GM23338 (cell line): ENCODE data around the gene MSS51. TPM values are rescaled to one million over a fixed set of nuclear protein-coding genes. Genes with fewer than 3 reads are reported as not detected.

Experiments
- ATAC-seq: fragments of 200-7000 bp; cut with Tn5 transposase; 3 replicates; pipeline ENCODE4 v1.9.1; 2020
- DNase-seq: peaks from one replicate; pipeline ENCODE4 v3.0.0-alpha.2; 2015; ENCODE audit warnings: low spot score
- H2AFZ ChIP-seq: fragments of 200-600 bp; sonication (generic); 2 replicates; pipeline ENCODE4 v1.8.0; 2016; ENCODE audit warnings: antibody characterized with exemption, mild to moderate bottlenecking, moderate library complexity
- H3F3A ChIP-seq: fragments of 200-600 bp; sonication (generic); replicated peaks from 2 replicates; pipeline ENCODE4 v1.8.0; 2017; ENCODE audit warnings: antibody characterized with exemption, mixed run types, low read depth
- H3K27ac ChIP-seq: fragments of 200-600 bp; sonication (generic); 2 replicates; pipeline ENCODE4 v1.6.1; 2016; ENCODE audit warnings: low read depth
- H3K27me3 ChIP-seq: fragments of 200-600 bp; sonication (generic); 2 replicates; pipeline ENCODE4 v1.8.0; 2016; ENCODE audit warnings: mild to moderate bottlenecking, mixed run types, moderate library complexity; ENCODE audit not compliant: insufficient read depth
- H3K36me3 ChIP-seq: fragments of 200-600 bp; sonication (generic); 2 replicates; pipeline ENCODE4 v1.8.0; 2016; ENCODE audit warnings: mild to moderate bottlenecking; ENCODE audit not compliant: insufficient read depth
- H3K4me1 ChIP-seq: fragments of 200-600 bp; sonication (generic); 2 replicates; pipeline ENCODE4 v1.8.0; 2016; ENCODE audit warnings: mild to moderate bottlenecking, moderate library complexity; ENCODE audit not compliant: insufficient read depth
- H3K4me2 ChIP-seq: fragments of 200-600 bp; sonication (generic); 2 replicates; pipeline ENCODE4 v1.7.1; 2017; ENCODE audit warnings: mixed run types
- H3K4me3 ChIP-seq: fragments of 200-600 bp; sonication (generic); 2 replicates; pipeline ENCODE4 v1.6.1; 2016; ENCODE audit warnings: mixed run types
- H3K79me2 ChIP-seq: fragments of 200-600 bp; sonication (generic); replicated peaks from 2 replicates; pipeline ENCODE4 v1.8.0; 2017; ENCODE audit warnings: mild to moderate bottlenecking; ENCODE audit not compliant: insufficient read depth
- H3K9me2 ChIP-seq: fragments of 200-600 bp; sonication (generic); 2 replicates; pipeline ENCODE4 v1.8.0; 2017; ENCODE audit not compliant: insufficient read depth
- H4K20me1 ChIP-seq: fragments of 200-600 bp; sonication (generic); replicated peaks from 2 replicates; pipeline ENCODE4 v1.8.0; 2017; ENCODE audit warnings: mild to moderate bottlenecking; ENCODE audit not compliant: insufficient read depth
- H3K27ac Mint-ChIP-seq: 2 replicates; pipeline ENCODE4 v1.8.0; 2020; ENCODE audit warnings: inconsistent platforms, mild to moderate bottlenecking, moderate library complexity, mixed read lengths
- H3K27me3 Mint-ChIP-seq: 3 replicates; pipeline ENCODE4 v1.8.0; 2022; ENCODE audit warnings: low read depth, mild to moderate bottlenecking, moderate library complexity, mixed read lengths, inconsistent platforms; ENCODE audit not compliant: insufficient read depth, poor library complexity
- H3K36me3 Mint-ChIP-seq: 3 replicates; pipeline ENCODE4 v1.8.0; 2021; ENCODE audit warnings: low read depth, mild to moderate bottlenecking, inconsistent platforms, moderate library complexity, mixed read lengths
- H3K4me1 Mint-ChIP-seq: 3 replicates; pipeline ENCODE4 v1.8.0; 2020; ENCODE audit warnings: mild to moderate bottlenecking, inconsistent platforms, mixed read lengths
- H3K4me3 Mint-ChIP-seq: 3 replicates; pipeline ENCODE4 v1.8.0; 2021; ENCODE audit warnings: moderate library complexity, mild to moderate bottlenecking, inconsistent platforms, mixed read lengths
- H3K9me3 Mint-ChIP-seq: 3 replicates; pipeline ENCODE4 v1.8.0; 2020; ENCODE audit warnings: moderate library complexity, mild to moderate bottlenecking, inconsistent platforms, mixed read lengths
- CREB1 ChIP-seq: fragments of 250-450 bp; sonication (Bioruptor Pico); IDR thresholded peaks from 2 replicates; pipeline ENCODE4 v1.5.0; 2020; ENCODE audit warnings: low read depth, mild to moderate bottlenecking, moderate library complexity
- EZH2 ChIP-seq: fragments of 200-600 bp; sonication (generic); IDR thresholded peaks from one replicate; pipeline ENCODE4 v1.8.0; 2017; ENCODE audit warnings: antibody characterized with exemption, mild to moderate bottlenecking, low read depth; ENCODE audit not compliant: unreplicated experiment
- EZH2phosphoT487 ChIP-seq: fragments of 200-600 bp; sonication (generic); IDR thresholded peaks from one replicate; pipeline ENCODE4 v1.8.1; 2018; ENCODE audit warnings: antibody characterized with exemption; ENCODE audit not compliant: unreplicated experiment
- JUNB ChIP-seq: IDR thresholded peaks from one replicate; pipeline ENCODE4 v1.6.1; 2016; ENCODE audit warnings: antibody characterized with exemption; ENCODE audit not compliant: unreplicated experiment
- NANOG ChIP-seq: IDR thresholded peaks from 2 replicates; pipeline ENCODE4 v1.6.1; 2016; ENCODE audit warnings: antibody characterized with exemption, borderline replicate concordance
- POLR2AphosphoS5 ChIP-seq: IDR thresholded peaks from 2 replicates; pipeline ENCODE4 v1.6.1; 2016; ENCODE audit warnings: antibody characterized with exemption, low read depth
- ZNF462 ChIP-seq: fragments of 250-450 bp; sonication (Bioruptor Pico); IDR thresholded peaks from 2 replicates; pipeline ENCODE4 v1.5.0; 2020; ENCODE audit warnings: mild to moderate bottlenecking, moderate library complexity
- polyA plus RNA-seq: library from polyadenylated mRNA; unstranded; fragments of >200 nt; fragmentation: Nextera tagmentation; extraction: Ambion mirVana; gene quantifications from 2 replicates; pipeline ENCODE4 v1.2.1, GENCODE V29; 2016
- total RNA-seq: library from RNA; depleted of rRNA; stranded (reverse); fragments of >200 nt; shearing (Covaris generic); gene quantifications from 2 replicates; pipeline ENCODE4 v1.2.3, GENCODE V29; 2014
- TF ChIP-seq, protein P1 (sequence below): IDR thresholded peaks from one replicate; pipeline ENCODE4 v1.6.1; 2018; ENCODE audit warnings: antibody characterized with exemption; ENCODE audit not compliant: unreplicated experiment

The MSS51 gene
- total and polyA plus RNA-seq, 2 experiments from 2014 or later = 1.1 to 5.1 TPM

GRCh38 chr10:73480158-73480557 is 46.8 kb upstream of the MSS51 start:
- Histone ChIP-seq H3K27me3 (no peaks in the 10 kb centered on the region), H3K79me2 (peaks cover 45% of the 10 kb centered on the region), H3K27ac (no peak overlapping the region), H3K9me2 (no peaks in the 10 kb centered on the region), H3K4me3 (no peak overlapping the region), H3K4me1 (no peaks in the 10 kb centered on the region), H2AFZ (no peak overlapping the region), H4K20me1 (no peaks in the 10 kb centered on the region), H3K4me2 (no peak overlapping the region), H3K36me3 (peaks cover 4% of the 10 kb centered on the region; the same call in 1 of the 2 replicates), H3F3A (no peaks in the 10 kb centered on the region)
- TF ChIP-seq EZH2phosphoT487 (no peak), ZNF462 (CRISPR knock-in tag) (no peak), JUNB (no peak), POLR2AphosphoS5 (no peak), CREB1 (CRISPR knock-in tag) (no peak), EZH2 (no peak), NANOG (no peak)
- TF ChIP-seq, protein P1, sequence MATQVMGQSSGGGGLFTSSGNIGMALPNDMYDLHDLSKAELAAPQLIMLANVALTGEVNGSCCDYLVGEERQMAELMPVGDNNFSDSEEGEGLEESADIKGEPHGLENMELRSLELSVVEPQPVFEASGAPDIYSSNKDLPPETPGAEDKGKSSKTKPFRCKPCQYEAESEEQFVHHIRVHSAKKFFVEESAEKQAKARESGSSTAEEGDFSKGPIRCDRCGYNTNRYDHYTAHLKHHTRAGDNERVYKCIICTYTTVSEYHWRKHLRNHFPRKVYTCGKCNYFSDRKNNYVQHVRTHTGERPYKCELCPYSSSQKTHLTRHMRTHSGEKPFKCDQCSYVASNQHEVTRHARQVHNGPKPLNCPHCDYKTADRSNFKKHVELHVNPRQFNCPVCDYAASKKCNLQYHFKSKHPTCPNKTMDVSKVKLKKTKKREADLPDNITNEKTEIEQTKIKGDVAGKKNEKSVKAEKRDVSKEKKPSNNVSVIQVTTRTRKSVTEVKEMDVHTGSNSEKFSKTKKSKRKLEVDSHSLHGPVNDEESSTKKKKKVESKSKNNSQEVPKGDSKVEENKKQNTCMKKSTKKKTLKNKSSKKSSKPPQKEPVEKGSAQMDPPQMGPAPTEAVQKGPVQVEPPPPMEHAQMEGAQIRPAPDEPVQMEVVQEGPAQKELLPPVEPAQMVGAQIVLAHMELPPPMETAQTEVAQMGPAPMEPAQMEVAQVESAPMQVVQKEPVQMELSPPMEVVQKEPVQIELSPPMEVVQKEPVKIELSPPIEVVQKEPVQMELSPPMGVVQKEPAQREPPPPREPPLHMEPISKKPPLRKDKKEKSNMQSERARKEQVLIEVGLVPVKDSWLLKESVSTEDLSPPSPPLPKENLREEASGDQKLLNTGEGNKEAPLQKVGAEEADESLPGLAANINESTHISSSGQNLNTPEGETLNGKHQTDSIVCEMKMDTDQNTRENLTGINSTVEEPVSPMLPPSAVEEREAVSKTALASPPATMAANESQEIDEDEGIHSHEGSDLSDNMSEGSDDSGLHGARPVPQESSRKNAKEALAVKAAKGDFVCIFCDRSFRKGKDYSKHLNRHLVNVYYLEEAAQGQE = no peak
- Mint-ChIP-seq H3K27me3 (no peaks in the 10 kb centered on the region), H3K4me3 (no peak overlapping the region), H3K4me1 (no peaks in the 10 kb centered on the region), H3K9me3 (no peaks in the 10 kb centered on the region; the same call in 2 of the 3 replicates), H3K27ac (no peak overlapping the region), H3K36me3 (peaks cover 15% of the 10 kb centered on the region)
- no peak for DNase-seq
- no peak for ATAC-seq
